Breast epithelium (tissue), 3 donors: Measurements from ENCODE around the gene SCNM1.

Experiments used
- CTCF ChIP-seq, 3 donors: fragments of 450-650 bp; IDR thresholded peaks; one replicate each; pipeline ENCODE4 v1.5.1; 2016 to 2017; ENCODE audit warnings: antibody characterized with exemption in 3 of 3, mild to moderate bottlenecking in 3 of 3, moderate library complexity in 3 of 3
- POLR2A ChIP-seq: fragments of 450-650 bp; IDR thresholded peaks from one replicate; pipeline ENCODE4 v1.6.1; 2016; ENCODE audit warnings: antibody characterized with exemption, mild to moderate bottlenecking, moderate library complexity

- TF ChIP-seq POLR2A, result no peak
- no peak for TF ChIP-seq CTCF (IDR thresholded peaks at IDR 0.05)
Observed at GRCh38 chr1:151192047-151192446, 26.1 kb downstream of the SCNM1 start.
